Calu3 (cell line): Measurements from ENCODE around the gene PPP6R1. TPM values are rescaled to one million over a fixed set of nuclear protein-coding genes. Genes with fewer than 3 reads are reported as not detected.

Experiments used
- BruUV-seq: library from RNA; stranded (reverse); fragments of 400-500 nt; replicated peaks from 2 replicates; lab custom pipeline; 2021; lab: Mats Ljungman, UMichigan
- CTCF ChIA-PET: fragments of 300-600 bp; sonication (Branson Sonifier 250); formaldehyde crosslinking; loops from one replicate; lab custom pipeline; 2022; ENCODE audit warnings: antibody characterized with exemption; lab: Charles Lee
- DNase-seq: peaks from one replicate; pipeline ENCODE4 v3.0.0; 2022
- H3K27ac Mint-ChIP-seq: one replicate; pipeline ENCODE4 v1.8.0; 2022; ENCODE audit warnings: mixed read lengths; ENCODE audit not compliant: unreplicated experiment
- H3K27me3 Mint-ChIP-seq: one replicate; pipeline ENCODE4 v1.8.0; 2022; ENCODE audit warnings: mixed read lengths; ENCODE audit not compliant: unreplicated experiment
- H3K36me3 Mint-ChIP-seq: one replicate; pipeline ENCODE4 v1.8.0; 2022; ENCODE audit warnings: mild to moderate bottlenecking, moderate library complexity, mixed read lengths; ENCODE audit not compliant: insufficient read depth, unreplicated experiment
- H3K4me1 Mint-ChIP-seq: one replicate; pipeline ENCODE4 v1.8.0; 2022; ENCODE audit warnings: mild to moderate bottlenecking, low read depth, mixed read lengths; ENCODE audit not compliant: unreplicated experiment
- H3K4me3 Mint-ChIP-seq: one replicate; pipeline ENCODE4 v1.8.0; 2022; ENCODE audit warnings: mild to moderate bottlenecking, low read depth, moderate library complexity, mixed read lengths; ENCODE audit not compliant: unreplicated experiment
- H3K9me3 Mint-ChIP-seq: one replicate; pipeline ENCODE4 v1.8.0; 2022; ENCODE audit warnings: low read depth, mixed read lengths; ENCODE audit not compliant: unreplicated experiment
- intact Hi-C: fragments of 100-400 bp; cut with micrococcal nuclease; formaldehyde crosslinking; loops from one replicate; pipeline ENCODE4 v1.10.0; 2022; ENCODE audit not compliant: unreplicated experiment
- total RNA-seq: library from RNA; stranded (reverse); gene quantifications from 2 replicates; pipeline ENCODE4 v1.2.3, GENCODE V29; 2022
- TF ChIP-seq, protein P1 (sequence below): fragments of 200-600 bp; IDR thresholded peaks from one replicate; pipeline ENCODE4 v1.8.0; 2022; ENCODE audit warnings: antibody characterized with exemption; ENCODE audit not compliant: unreplicated experiment

PPP6R1 gene
- total RNA-seq, 1 experiment from 2014 or later, result 126 TPM

DNA sequence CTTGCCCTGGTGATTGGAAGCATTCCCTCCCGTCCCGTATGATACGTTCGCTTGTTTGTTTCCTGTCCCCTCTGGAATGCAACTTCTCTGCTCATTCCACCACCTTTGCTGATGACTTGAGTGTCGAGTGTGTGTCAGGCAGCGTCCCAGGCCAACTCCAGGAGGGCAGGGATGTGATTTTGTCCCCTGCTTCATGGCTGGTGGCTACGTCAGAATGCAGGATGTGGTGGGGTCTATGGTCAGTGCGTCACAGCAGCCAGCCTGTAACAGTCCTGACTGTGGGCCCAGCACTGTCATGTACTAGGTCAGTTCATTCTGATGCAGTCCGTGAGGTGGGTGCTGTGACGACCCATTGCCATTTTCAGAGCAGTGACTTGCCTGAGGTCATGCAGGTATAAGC is 41.2 kb upstream of the PPP6R1 start:
- no peak overlapping the region for H3K27ac Mint-ChIP-seq
- TF ChIP-seq, protein P1, sequence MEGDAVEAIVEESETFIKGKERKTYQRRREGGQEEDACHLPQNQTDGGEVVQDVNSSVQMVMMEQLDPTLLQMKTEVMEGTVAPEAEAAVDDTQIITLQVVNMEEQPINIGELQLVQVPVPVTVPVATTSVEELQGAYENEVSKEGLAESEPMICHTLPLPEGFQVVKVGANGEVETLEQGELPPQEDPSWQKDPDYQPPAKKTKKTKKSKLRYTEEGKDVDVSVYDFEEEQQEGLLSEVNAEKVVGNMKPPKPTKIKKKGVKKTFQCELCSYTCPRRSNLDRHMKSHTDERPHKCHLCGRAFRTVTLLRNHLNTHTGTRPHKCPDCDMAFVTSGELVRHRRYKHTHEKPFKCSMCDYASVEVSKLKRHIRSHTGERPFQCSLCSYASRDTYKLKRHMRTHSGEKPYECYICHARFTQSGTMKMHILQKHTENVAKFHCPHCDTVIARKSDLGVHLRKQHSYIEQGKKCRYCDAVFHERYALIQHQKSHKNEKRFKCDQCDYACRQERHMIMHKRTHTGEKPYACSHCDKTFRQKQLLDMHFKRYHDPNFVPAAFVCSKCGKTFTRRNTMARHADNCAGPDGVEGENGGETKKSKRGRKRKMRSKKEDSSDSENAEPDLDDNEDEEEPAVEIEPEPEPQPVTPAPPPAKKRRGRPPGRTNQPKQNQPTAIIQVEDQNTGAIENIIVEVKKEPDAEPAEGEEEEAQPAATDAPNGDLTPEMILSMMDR, result no peak
- H3K27me3 Mint-ChIP-seq, result peaks cover 33% of the 10 kb centered on the region
- BruUV-seq, result no TSS peak
- H3K4me1 Mint-ChIP-seq, result peaks cover 10% of the 10 kb centered on the region
- H3K4me3 Mint-ChIP-seq, result no peak overlapping the region
- CTCF ChIA-PET, result no interaction called here
- no peaks in the 10 kb centered on the region for H3K9me3 Mint-ChIP-seq
- no peak for DNase-seq
- H3K36me3 Mint-ChIP-seq, result peaks cover 11% of the 10 kb centered on the region
- intact Hi-C loops, result loop anchor here (5.0 to 10.0 kb wide), 2 partner anchors 82 to 205 kb away; partner anchors contain the start of gene TMEM238

DNA sequence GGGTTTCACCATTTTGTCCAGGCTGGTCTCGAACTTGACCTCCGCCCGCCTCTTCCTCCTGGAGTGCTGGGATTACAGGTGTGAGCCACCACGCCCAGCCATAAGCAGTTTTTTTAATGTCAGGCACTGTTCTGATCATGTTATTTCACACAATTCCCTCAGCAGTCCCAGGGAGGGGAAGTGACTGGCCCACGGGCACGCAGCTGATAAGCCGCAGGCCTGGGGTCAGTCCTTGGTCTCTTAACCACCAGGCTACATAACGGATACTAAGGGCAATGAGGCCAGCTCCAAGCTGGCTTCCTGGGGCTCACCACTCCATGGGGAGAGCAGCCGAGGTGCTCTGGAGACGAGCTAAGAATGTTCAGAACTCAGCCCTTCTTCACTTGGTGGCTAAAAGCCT is 38.5 kb upstream of the PPP6R1 start:
- CTCF ChIA-PET, result interaction anchor here (0.5 kb wide), 1 partner anchor 163 kb away, joined by 4 read pairs; no protein-coding TSS in a partner anchor
- Mint-ChIP-seq H3K27me3 (peaks cover 33% of the 10 kb centered on the region), H3K36me3 (peaks cover 11% of the 10 kb centered on the region), H3K9me3 (no peaks in the 10 kb centered on the region), H3K27ac (no peak overlapping the region), H3K4me3 (no peak overlapping the region), H3K4me1 (peaks cover 10% of the 10 kb centered on the region)
- BruUV-seq, result no TSS peak
- TF ChIP-seq, protein P1, result no peak
- intact Hi-C loops, result loop anchor here (10.0 kb wide), 1 partner anchor 208 kb away; no protein-coding TSS in a partner anchor
- DNase-seq, result no peak

DNA sequence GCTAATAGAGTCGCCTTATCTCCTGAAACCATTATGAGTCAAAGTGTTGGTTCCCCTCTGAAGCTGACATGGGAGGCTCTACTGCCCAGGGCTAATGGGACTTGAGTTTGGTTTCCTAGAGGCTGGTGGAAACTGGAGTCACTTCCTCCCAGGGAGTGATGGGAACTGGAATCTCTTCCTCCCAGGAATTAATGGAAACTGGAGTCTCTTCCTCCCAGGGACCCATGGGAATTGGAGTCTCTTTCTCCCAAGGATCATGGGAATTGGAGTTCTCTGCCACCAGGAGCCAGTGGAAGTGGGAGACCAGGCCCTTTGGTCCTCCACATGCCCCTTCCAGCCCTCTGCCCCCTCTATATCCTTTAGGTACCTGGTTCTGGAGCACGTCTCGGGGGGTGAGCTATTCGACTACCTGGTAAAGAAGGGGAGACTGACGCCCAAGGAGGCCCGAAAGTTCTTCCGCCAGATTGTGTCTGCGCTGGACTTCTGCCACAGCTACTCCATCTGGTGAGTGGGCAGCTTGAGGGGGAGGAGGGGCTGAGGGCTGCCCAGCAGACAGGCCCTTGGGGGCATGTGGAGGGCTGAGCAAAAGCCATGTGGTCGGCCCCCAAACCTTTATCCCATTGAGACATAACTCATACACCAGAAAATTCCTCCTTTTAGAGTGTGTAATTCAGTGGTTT is 30.4 kb upstream of the PPP6R1 start:
- no peaks in the 10 kb centered on the region for H3K9me3 Mint-ChIP-seq
- no peak overlapping the region for H3K27ac Mint-ChIP-seq
- peaks cover 30% of the 10 kb centered on the region for H3K27me3 Mint-ChIP-seq
- no peaks in the 10 kb centered on the region for H3K4me1 Mint-ChIP-seq
- CTCF ChIA-PET, result no interaction called here
- TF ChIP-seq, protein P1, result no peak
- intact Hi-C loops, result no loop called here
- BruUV-seq, result no TSS peak
- no peak for DNase-seq
- peaks cover 7% of the 10 kb centered on the region for H3K36me3 Mint-ChIP-seq
- no peak overlapping the region for H3K4me3 Mint-ChIP-seq

DNA sequence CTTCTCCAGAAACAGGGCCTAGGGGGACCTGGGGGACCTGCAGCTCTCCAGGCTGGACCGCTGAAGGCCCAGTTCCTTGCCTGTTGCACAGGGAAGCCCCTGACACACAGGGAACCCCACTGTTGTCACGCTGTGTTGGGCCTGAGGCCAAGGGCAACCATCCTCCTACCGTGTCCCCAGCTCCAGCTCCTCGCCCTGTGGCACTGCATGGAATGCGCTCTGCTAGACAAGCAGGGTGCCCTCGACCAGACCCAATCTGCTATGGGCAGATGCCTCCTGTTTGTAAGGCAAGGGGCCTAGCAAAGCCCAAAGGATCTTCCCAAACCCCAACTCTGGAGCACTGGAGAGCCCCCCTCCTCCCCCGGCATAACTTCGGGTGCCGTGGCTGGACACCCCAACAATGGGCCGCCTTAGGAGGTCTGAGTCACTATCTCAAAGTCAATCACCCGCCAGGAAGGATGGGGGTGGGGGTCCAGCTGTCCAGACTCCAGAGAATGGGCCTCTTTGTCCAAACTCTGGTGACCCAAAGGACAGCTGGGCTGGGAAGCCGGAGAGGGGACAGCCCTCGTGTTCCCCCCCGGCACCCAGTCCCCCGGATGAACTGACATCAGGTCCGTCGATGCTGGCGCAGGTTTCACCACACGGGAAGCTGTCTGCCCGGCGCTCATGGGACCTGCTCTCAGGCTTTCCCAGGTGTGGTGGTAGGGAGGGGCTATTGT is 28.7 kb upstream of the PPP6R1 start:
- no peak for DNase-seq
- CTCF ChIA-PET, result interaction anchor here (1.7 kb wide), 1 partner anchor 14 kb away, joined by 4 read pairs; no protein-coding TSS in a partner anchor
- Mint-ChIP-seq H3K4me1 (no peaks in the 10 kb centered on the region), H3K4me3 (no peak overlapping the region), H3K27ac (no peak overlapping the region), H3K9me3 (no peaks in the 10 kb centered on the region), H3K27me3 (peaks cover 48% of the 10 kb centered on the region), H3K36me3 (peaks cover 7% of the 10 kb centered on the region)
- no TSS peak for BruUV-seq
- TF ChIP-seq, protein P1, result no peak
- intact Hi-C loops, result no loop called here
